ENCODE data around the gene CACNA1S.

CACNA1S gene

GRCh38 chr1:201076092-201076491, 36.1 kb downstream of the CACNA1S start:
- no peak for DNase-seq (ENCODE audit: low read depth, low spot score)
- no peak overlapping the region for H3K4me3 ChIP-seq (ENCODE audit: low read length)

- DNase-seq (ENCODE audit: low read depth, low spot score): no peak
- H3K4me3 ChIP-seq (ENCODE audit: low read length): no peak overlapping the region
These were observed 38.2 kb downstream of the CACNA1S start for GRCh38 chr1:201074018-201074417.

- DNase-seq (ENCODE audit: low read depth, low spot score): no peak
These were observed 39.3 kb downstream of the CACNA1S start for GRCh38 chr1:201072922-201073321.

GRCh38 chr1:201072149-201072548, 40.1 kb downstream of the CACNA1S start:
- no peak for DNase-seq (ENCODE audit: low read depth, low spot score)
- no peak overlapping the region for H3K4me3 ChIP-seq (ENCODE audit: low read length)

More at GRCh38 chr1:201072922-201073321, 39.3 kb downstream of the CACNA1S start:
- H3K4me3 ChIP-seq (ENCODE audit: low read length): no peak overlapping the region

- no peak for DNase-seq (ENCODE audit: low read depth, low spot score)
- no peak overlapping the region for H3K4me3 ChIP-seq (ENCODE audit: low read length)
These were observed 42.6 kb downstream of the CACNA1S start for GRCh38 chr1:201069636-201070035.

- no peak for DNase-seq (ENCODE audit: low read depth, low spot score)
These were observed 43.2 kb downstream of the CACNA1S start for GRCh38 chr1:201068976-201069375.

GRCh38 chr1:201066986-201067385, 45.2 kb downstream of the CACNA1S start:
- no peak for DNase-seq (ENCODE audit: low read depth, low spot score)
- H3K4me3 ChIP-seq (ENCODE audit: low read length): no peak overlapping the region

More at GRCh38 chr1:201068976-201069375, 43.2 kb downstream of the CACNA1S start:
- no peak overlapping the region for H3K4me3 ChIP-seq (ENCODE audit: low read length)

- no peak for DNase-seq (ENCODE audit: low read depth, low spot score)
- H3K4me3 ChIP-seq (ENCODE audit: low read length): no peak overlapping the region
These were observed 46.5 kb downstream of the CACNA1S start for GRCh38 chr1:201065686-201066085.

- DNase-seq (ENCODE audit: low read depth, low spot score): no peak
These were observed 47.4 kb downstream of the CACNA1S start for GRCh38 chr1:201064806-201065205.

GRCh38 chr1:201063145-201063544, 49.1 kb downstream of the CACNA1S start:
- H3K4me3 ChIP-seq (ENCODE audit: low read length): no peak overlapping the region
- DNase-seq (ENCODE audit: low read depth, low spot score): no peak

More at GRCh38 chr1:201064806-201065205, 47.4 kb downstream of the CACNA1S start:
- H3K4me3 ChIP-seq (ENCODE audit: low read length): no peak overlapping the region

- no peak overlapping the region for H3K4me3 ChIP-seq (ENCODE audit: low read length)
- no peak for DNase-seq (ENCODE audit: low read depth, low spot score)
These were observed 49.6 kb downstream of the CACNA1S start for GRCh38 chr1:201062511-201063091.

GRCh38 chr1:201061886-201062285, 50.3 kb downstream of the CACNA1S start:
- DNase-seq (ENCODE audit: low read depth, low spot score): no peak
- H3K4me3 ChIP-seq (ENCODE audit: low read length): no peak overlapping the region

GRCh38 chr1:201061049-201061448, 51.2 kb downstream of the CACNA1S start:
- DNase-seq (ENCODE audit: low read depth, low spot score): no peak
- no peak overlapping the region for H3K4me3 ChIP-seq (ENCODE audit: low read length)

- no peak for DNase-seq (ENCODE audit: low read depth, low spot score)
These were observed 51.6 kb downstream of the CACNA1S start for GRCh38 chr1:201060586-201060985.

GRCh38 chr1:201059871-201060555, 52.2 kb downstream of the CACNA1S start:
- no peak for DNase-seq (ENCODE audit: low read depth, low spot score)
- H3K4me3 ChIP-seq (ENCODE audit: low read length): no peak overlapping the region

More at GRCh38 chr1:201060586-201060985, 51.6 kb downstream of the CACNA1S start:
- no peak overlapping the region for H3K4me3 ChIP-seq (ENCODE audit: low read length)

GRCh38 chr1:201059401-201059800, 52.8 kb downstream of the CACNA1S start:
- no peak for DNase-seq (ENCODE audit: low read depth, low spot score)
- H3K4me3 ChIP-seq (ENCODE audit: low read length): no peak overlapping the region

- no peak overlapping the region for H3K4me3 ChIP-seq (ENCODE audit: low read length)
- no peak for DNase-seq (ENCODE audit: low read depth, low spot score)
These were observed 58.1 kb downstream of the CACNA1S start for GRCh38 chr1:201054091-201054543.

GRCh38 chr1:201053155-201053860, 58.9 kb downstream of the CACNA1S start:
- no peak overlapping the region for H3K4me3 ChIP-seq (ENCODE audit: low read length)
- DNase-seq (ENCODE audit: low read depth, low spot score): no peak

GRCh38 chr1:201051399-201051798, 60.8 kb downstream of the CACNA1S start:
- no peak for DNase-seq (ENCODE audit: low read depth, low spot score)
- no peak overlapping the region for H3K4me3 ChIP-seq (ENCODE audit: low read length)
